Neural progenitor cell (in vitro differentiated cells): Measurements from ENCODE around the gene NPM1.

Experiments
- CTCF ChIP-seq: fragments of 200-600 bp; sonication (generic); IDR thresholded peaks from 2 replicates; pipeline ENCODE4 v1.5.1; 2017; ENCODE audit warnings: antibody characterized with exemption, mild to moderate bottlenecking
- EZH2 ChIP-seq: fragments of 200-600 bp; sonication (generic); IDR thresholded peaks from 2 replicates; pipeline ENCODE4 v1.6.1; 2017; ENCODE audit warnings: antibody characterized with exemption, mild to moderate bottlenecking, moderate library complexity

GRCh38 chr5:171412186-171412585 is 24.5 kb downstream of the NPM1 start:
- TF ChIP-seq CTCF, result no peak
- no peak for TF ChIP-seq EZH2
